Upper lobe of left lung (tissue), 6 donors: Measurements from ENCODE around the gene SZRD1. TPM values are rescaled to one million over a fixed set of nuclear protein-coding genes. Genes with fewer than 3 reads are reported as not detected.
"Not testable (repeated sequence)": the region's sequence is repeated elsewhere in the genome, so short reads cannot be mapped to it uniquely, and the experiment has no call there.

Source experiments
- ATAC-seq, 2 donors: fragments of 200-7000 bp; cut with Tn5 transposase; one replicate each; pipeline ENCODE4 v1.9.1; 2022; ENCODE audit warnings: mild to moderate bottlenecking in 2 of 2, moderate library complexity in 2 of 2; ENCODE audit not compliant: low FRiP score in 2 of 2
- DNase-seq, 2 donors: peaks; one replicate each; pipeline ENCODE4 v3.0.0-alpha.2; 2019 to 2020
- H3K27ac ChIP-seq, 4 donors: fragments of 200-600 bp; sonication (generic); one replicate each; pipeline ENCODE4 v1.5.1; 2016 to 2019
- H3K27me3 ChIP-seq, 4 donors: fragments of 200-600 bp; sonication (generic); one replicate each; pipeline ENCODE4 v1.5.1; 2017 to 2019
- H3K36me3 ChIP-seq, 4 donors: fragments of 200-600 bp; sonication (generic); one replicate each; pipeline ENCODE4 v1.5.1; 2016 to 2019
- H3K4me1 ChIP-seq, 4 donors: fragments of 200-600 bp; sonication (generic); one replicate each; pipeline ENCODE4 v1.5.1; 2018 to 2019
- H3K4me3 ChIP-seq, 4 donors: fragments of 200-600 bp; sonication (generic); one replicate each; pipeline ENCODE4 v1.5.1; 2017 to 2019; ENCODE audit warnings: mild to moderate bottlenecking in 2 of 4, moderate library complexity in 1 of 4
- H3K9me3 ChIP-seq, 4 donors: fragments of 200-600 bp; sonication (generic); one replicate each; pipeline ENCODE4 v1.5.1; 2018 to 2019
- CTCF ChIP-seq, 6 experiments: fragments of 450-650 bp in 4 of 6; fragments of 200-600 bp in 2 of 6; sonication (generic) in 2 of 6; IDR thresholded peaks; one replicate each; pipeline ENCODE4 v1.5.1; 2016 to 2019; ENCODE audit warnings: antibody characterized with exemption in 6 of 6
- EP300 ChIP-seq, 4 donors: sonication (generic); formaldehyde crosslinking; IDR thresholded peaks; one replicate each; pipeline ENCODE4 v1.5.1; 2017; ENCODE audit warnings: antibody characterized with exemption in 4 of 4, control low read depth in 2 of 4
- POLR2A ChIP-seq, 4 donors: fragments of 450-650 bp; IDR thresholded peaks; one replicate each; pipeline ENCODE4 v1.5.1; 2016 to 2017; ENCODE audit warnings: antibody characterized with exemption in 4 of 4, mild to moderate bottlenecking in 2 of 4
- POLR2AphosphoS5 ChIP-seq, 2 donors: sonication (generic); formaldehyde crosslinking; IDR thresholded peaks; one replicate each; pipeline ENCODE4 v1.5.1; 2017; ENCODE audit warnings: antibody characterized with exemption in 2 of 2
- WGBS, 2 donors: methylation state at CpG; one replicate each; pipeline ENCODE4 v1.1.5; 2017 to 2018; 5-methylcytosine and 5-hydroxymethylcytosine counted together
- total RNA-seq, 6 donors: library from RNA; depleted of rRNA in 4 of 6; stranded (reverse); fragments of >200 nt in 4 of 6; gene quantifications; one replicate each; pipeline versions ENCODE4 v1.1.0 to v1.2.1, GENCODE V29; 2016 to 2021
- donor health status: DM: no; HTN: no; CAD: no; lungs with moderate emphysema.
- donor health status: DM: no; HTN: yes; CAD: no; lungs with severe emphysema.

SZRD1 gene
- total RNA-seq, 6 donors from 2014 or later = 30.4 to 136 (median 58.3) TPM

GRCh38 chr1:16352842-16353535 lies 14.1 kb upstream of the SZRD1 start:
- Histone ChIP-seq H3K9me3 (no peaks in the 10 kb centered on the region), H3K27me3 (no peaks in the 10 kb centered on the region), H3K27ac (peak overlapping the region; percentile 93 to 98 (median 96)), H3K4me3 (peak overlapping the region; percentile 43 to 98 (median 88)), H3K36me3 (no peaks in the 10 kb centered on the region), H3K4me1 (peaks cover 16 to 36% (median 23%) of the 10 kb centered on the region in 4 donors)
- 48 to 57% methylated on average over 11 of the region's 11 CpGs for WGBS, 2 donors
- no peak for ATAC-seq
- DNase-seq = no peak
- no peak for TF ChIP-seq POLR2A (IDR thresholded peaks at IDR 0.05)
- no peak for TF ChIP-seq EP300 (IDR thresholded peaks at IDR 0.05)
- no peak for TF ChIP-seq POLR2AphosphoS5 (IDR thresholded peaks at IDR 0.05)
- TF ChIP-seq CTCF (IDR thresholded peaks at IDR 0.05) = no peak

- DNase-seq (no peak), ATAC-seq (no peak)
- no peak overlapping the region for H3K4me3 ChIP-seq
- no peak for TF ChIP-seq POLR2A (IDR thresholded peaks at IDR 0.05)
- TF ChIP-seq POLR2AphosphoS5 (IDR thresholded peaks at IDR 0.05) = no peak
- no peak for TF ChIP-seq CTCF (IDR thresholded peaks at IDR 0.05)
- TF ChIP-seq EP300 (IDR thresholded peaks at IDR 0.05) = no peak
- no peaks in the 10 kb centered on the region for H3K27me3 ChIP-seq
- no peaks in the 10 kb centered on the region for H3K36me3 ChIP-seq
- peaks cover 7 to 22% (median 14%) of the 10 kb centered on the region in 4 donors for H3K4me1 ChIP-seq
- no peaks in the 10 kb centered on the region for H3K9me3 ChIP-seq
- H3K27ac ChIP-seq = no peak overlapping the region
- 90% methylated on average over 2 of the region's 2 CpGs for WGBS, 2 donors
Observed at GRCh38 chr1:16354619-16355018, 12.4 kb upstream of the SZRD1 start.

- Histone ChIP-seq H3K9me3 (no peaks in the 10 kb centered on the region), H3K27me3 (no peaks in the 10 kb centered on the region), H3K36me3 (no peaks in the 10 kb centered on the region), H3K4me1 (peaks cover 3 to 7% (median 5%) of the 10 kb centered on the region in 4 donors), H3K27ac (no peak overlapping the region), H3K4me3 (no peak overlapping the region)
- ATAC-seq = no peak
- no peak for TF ChIP-seq POLR2A (IDR thresholded peaks at IDR 0.05)
- no peak for TF ChIP-seq EP300 (IDR thresholded peaks at IDR 0.05)
- no peak for TF ChIP-seq CTCF (IDR thresholded peaks at IDR 0.05)
- no peak for TF ChIP-seq POLR2AphosphoS5 (IDR thresholded peaks at IDR 0.05)
- no peak for DNase-seq
- 85 to 87% methylated on average over 3 of the region's 3 CpGs for WGBS, 2 donors
Observed at GRCh38 chr1:16356867-16357266, 10.2 kb upstream of the SZRD1 start.

- H3K9me3 ChIP-seq, H3K36me3 ChIP-seq, H3K27me3 ChIP-seq, ATAC-seq, H3K4me3 ChIP-seq, DNase-seq: not testable (repeated sequence)
- WGBS, 2 donors = 58 to 64% methylated on average over 3 of the region's 3 CpGs
- Histone ChIP-seq H3K4me1 (peaks cover 26 to 49% (median 31%) of the 10 kb centered on the region in 4 donors), H3K27ac (peak overlapping the region in 2 of 4 donors; percentile 39 to 63)
Observed at GRCh38 chr1:16365146-16365498, 1.9 kb upstream of the SZRD1 start.

GRCh38 chr1:16367258-16367967 lies 371 bp downstream of the SZRD1 start:
- TF ChIP-seq POLR2AphosphoS5 (IDR thresholded peaks at IDR 0.05) (peak in 1 of 2 donors; percentile 55), EP300 (IDR thresholded peaks at IDR 0.05) (peak in 1 of 4 donors; percentile 14), CTCF (IDR thresholded peaks at IDR 0.05) (peak in 1 of 6 experiments; percentile 22), POLR2A (IDR thresholded peaks at IDR 0.05) (peak in 3 of 4 donors; percentile 67 to 93 (median 78))
- DNase-seq (peak; percentile 86 to 96), ATAC-seq (peak; percentile 94)
- peaks cover 41 to 71% (median 51%) of the 10 kb centered on the region in 4 donors for H3K4me1 ChIP-seq
- peak overlapping the region; percentile 96 to 99 (median 98) for H3K27ac ChIP-seq
- no peaks in the 10 kb centered on the region for H3K9me3 ChIP-seq
- peak overlapping the region; percentile 65 to 91 (median 78) for H3K4me3 ChIP-seq
- no peaks in the 10 kb centered on the region for H3K36me3 ChIP-seq
- 1 to 2% methylated on average over 21 to 40 of the region's 47 CpGs for WGBS, 2 donors
- H3K27me3 ChIP-seq = no peaks in the 10 kb centered on the region
